Karpas-422 (cell line): ENCODE results near the gene KRTAP6-3. TPM values are rescaled to one million over a fixed set of nuclear protein-coding genes. Genes with fewer than 3 reads are reported as not detected.

Experiments used
- DNase-seq: peaks from one replicate; pipeline ENCODE4 v3.0.0-alpha.2; 2015
- H2AFZ ChIP-seq: fragments of 200-600 bp; sonication (generic); 2 replicates; pipeline ENCODE4 v1.6.1; 2014; ENCODE audit warnings: antibody characterized with exemption, low read length, mixed read lengths
- H3K27ac ChIP-seq: fragments of 200-600 bp; sonication (generic); 2 replicates; pipeline ENCODE4 v1.5.1; 2014; ENCODE audit warnings: mild to moderate bottlenecking, low read length, moderate library complexity
- H3K27me3 ChIP-seq: fragments of 200-600 bp; sonication (generic); 2 replicates; pipeline ENCODE4 v1.6.1; 2014; ENCODE audit warnings: low read length, mixed read lengths
- H3K36me3 ChIP-seq: fragments of 200-600 bp; sonication (generic); 2 replicates; pipeline ENCODE4 v1.6.1; 2014; ENCODE audit warnings: low read length, mixed read lengths; ENCODE audit not compliant: insufficient read depth
- H3K4me1 ChIP-seq: fragments of 200-600 bp; sonication (generic); 2 replicates; pipeline ENCODE4 v1.6.1; 2014; ENCODE audit warnings: mild to moderate bottlenecking, low read length, mixed read lengths
- H3K4me2 ChIP-seq: fragments of 200-600 bp; sonication (generic); 2 replicates; pipeline ENCODE4 v1.6.1; 2014; ENCODE audit warnings: low read length, low read depth, mild to moderate bottlenecking; ENCODE audit not compliant: poor library complexity, severe bottlenecking
- H3K4me3 ChIP-seq: fragments of 200-600 bp; sonication (generic); 2 replicates; pipeline ENCODE4 v1.5.1; 2014; ENCODE audit warnings: mild to moderate bottlenecking, antibody characterized with exemption, low read length, mixed read lengths
- H3K79me2 ChIP-seq: fragments of 200-600 bp; sonication (generic); 2 replicates; pipeline ENCODE4 v1.6.1; 2014; ENCODE audit warnings: mild to moderate bottlenecking, low read length, mixed read lengths
- H3K9ac ChIP-seq: fragments of 200-600 bp; sonication (generic); 2 replicates; pipeline ENCODE4 v1.6.0; 2014; ENCODE audit warnings: low read length
- H3K9me2 ChIP-seq: fragments of 200-600 bp; sonication (generic), shearing (Covaris generic); replicated peaks from 2 replicates; pipeline ENCODE4 v1.6.0; 2014; ENCODE audit warnings: mild to moderate bottlenecking, low read length, moderate library complexity; ENCODE audit not compliant: insufficient read depth
- H3K9me3 ChIP-seq: fragments of 300-700, 200-600 bp; sonication (generic); 2 replicates; pipeline ENCODE4 v1.6.1; 2014; ENCODE audit warnings: low read length, mixed read lengths
- H4K20me1 ChIP-seq: fragments of 200-600 bp; sonication (generic); 2 replicates; pipeline ENCODE4 v1.6.1; 2014; ENCODE audit warnings: mild to moderate bottlenecking, antibody characterized with exemption, low read length, low read depth; ENCODE audit not compliant: insufficient read depth
- total RNA-seq: library from RNA; depleted of rRNA; stranded (reverse); fragments of >200 nt; shearing (Covaris generic); gene quantifications from 2 replicates; pipeline ENCODE4 v1.2.3, GENCODE V29; 2014; ENCODE audit warnings: low replicate concordance

KRTAP6-3 gene
- total RNA-seq, 1 experiment from 2014 or later, result not detected

DNA sequence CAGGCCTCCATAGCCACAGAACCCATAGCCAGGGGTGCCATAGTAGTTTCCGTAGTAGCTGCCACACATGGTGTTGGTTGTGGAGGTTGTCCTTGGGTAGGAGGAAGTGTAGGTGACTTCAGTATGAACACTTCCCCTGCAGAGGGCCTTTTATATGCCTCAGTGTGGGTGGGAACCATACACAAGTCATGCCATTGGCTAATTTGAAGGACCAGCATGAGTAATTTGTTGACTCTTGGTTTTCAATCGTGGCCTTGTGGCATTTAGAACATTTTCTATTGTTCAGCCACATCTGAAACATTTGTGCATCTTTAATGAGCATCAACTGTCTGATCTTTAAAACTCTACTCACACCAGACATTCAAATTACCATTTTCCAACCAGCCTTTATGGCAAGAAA is 21.6 kb downstream of the KRTAP6-3 start, which contains the start of gene KRTAP6-1:
Gene KRTAP6-1 (minus strand): TSS at position 95 of the 400 bp plus-strand sequence. CDS start 26 bp downstream, at position 69.
- Histone ChIP-seq H3K4me1 (no peaks in the 10 kb centered on the region), H3K27me3 (no peaks in the 10 kb centered on the region), H3K4me3 (no peak within 1 kb of the TSS), H3K4me2 (no peak within 1 kb of the TSS), H3K9me3 (peaks cover 26% of the 10 kb centered on the region), H4K20me1 (no peaks in the 10 kb centered on the region), H3K9me2 (no peaks in the 10 kb centered on the region), H3K79me2 (no peaks in the 10 kb centered on the region), H2AFZ (no peak within 1 kb of the TSS), H3K36me3 (no peaks in the 10 kb centered on the region; the same call in 1 of the 2 replicates), H3K9ac (no peak within 1 kb of the TSS), H3K27ac (no peak within 1 kb of the TSS)
- no peak for DNase-seq

DNA sequence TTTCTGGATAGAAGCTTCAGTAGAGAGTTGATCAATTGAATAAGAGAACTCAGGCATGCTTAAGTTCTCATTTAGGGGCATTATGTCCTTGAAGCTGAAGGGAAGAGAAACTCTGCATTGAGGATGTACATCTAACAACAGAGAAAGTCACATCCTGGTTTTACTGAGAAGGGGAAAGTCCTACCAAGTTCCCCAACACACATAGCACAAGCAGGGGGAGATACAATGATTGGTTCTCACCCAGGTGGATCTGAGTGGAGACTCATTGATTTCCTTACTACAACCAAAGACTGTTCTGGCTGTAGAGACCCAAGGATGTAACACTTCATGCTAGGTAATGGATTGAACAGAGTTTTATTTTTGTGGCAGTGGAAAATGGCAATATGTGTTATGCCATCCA is 23.0 kb downstream of the KRTAP6-3 start:
- Histone ChIP-seq H3K4me2 (no peak overlapping the region), H3K36me3 (no peaks in the 10 kb centered on the region; the same call in 1 of the 2 replicates), H2AFZ (no peak overlapping the region), H3K9me3 (peaks cover 26% of the 10 kb centered on the region), H3K27me3 (no peaks in the 10 kb centered on the region), H3K4me3 (no peak overlapping the region), H3K9ac (no peak overlapping the region), H3K27ac (no peak overlapping the region), H3K4me1 (no peaks in the 10 kb centered on the region), H3K79me2 (no peaks in the 10 kb centered on the region), H3K9me2 (no peaks in the 10 kb centered on the region), H4K20me1 (no peaks in the 10 kb centered on the region)
- no peak for DNase-seq

GRCh38 chr21:30616125-30616524 is 23.9 kb downstream of the KRTAP6-3 start, which contains the start of gene KRTAP20-1:
KRTAP20-1 (plus strand) TSS chr21:30616425; CDS start chr21:30616455, 30 bp downstream.
- Histone ChIP-seq H3K9ac (no peak within 1 kb of the TSS), H3K4me1 (no peaks in the 10 kb centered on the region), H3K79me2 (no peaks in the 10 kb centered on the region), H3K36me3 (no peaks in the 10 kb centered on the region; the same call in 1 of the 2 replicates), H3K4me3 (no peak within 1 kb of the TSS), H3K9me2 (no peaks in the 10 kb centered on the region), H3K27me3 (no peaks in the 10 kb centered on the region), H3K4me2 (no peak within 1 kb of the TSS), H3K27ac (no peak within 1 kb of the TSS), H4K20me1 (no peaks in the 10 kb centered on the region), H3K9me3 (peaks cover 21% of the 10 kb centered on the region), H2AFZ (no peak within 1 kb of the TSS)
- no peak for DNase-seq

GRCh38 chr21:30620080-30620479 is 27.8 kb downstream of the KRTAP6-3 start:
- H2AFZ ChIP-seq, result no peak overlapping the region
- H3K4me1 ChIP-seq, result no peaks in the 10 kb centered on the region
- no peaks in the 10 kb centered on the region for H3K36me3 ChIP-seq
- H3K79me2 ChIP-seq, result no peaks in the 10 kb centered on the region
- H3K4me2 ChIP-seq, result no peak overlapping the region
- H3K27ac ChIP-seq, result no peak overlapping the region
- H3K9me2 ChIP-seq, result no peaks in the 10 kb centered on the region
- H4K20me1 ChIP-seq, result no peaks in the 10 kb centered on the region
- peaks cover 18% of the 10 kb centered on the region for H3K9me3 ChIP-seq
- H3K4me3 ChIP-seq, result no peak overlapping the region
- H3K9ac ChIP-seq, result no peak overlapping the region
- no peaks in the 10 kb centered on the region for H3K27me3 ChIP-seq
- DNase-seq, result no peak

DNA sequence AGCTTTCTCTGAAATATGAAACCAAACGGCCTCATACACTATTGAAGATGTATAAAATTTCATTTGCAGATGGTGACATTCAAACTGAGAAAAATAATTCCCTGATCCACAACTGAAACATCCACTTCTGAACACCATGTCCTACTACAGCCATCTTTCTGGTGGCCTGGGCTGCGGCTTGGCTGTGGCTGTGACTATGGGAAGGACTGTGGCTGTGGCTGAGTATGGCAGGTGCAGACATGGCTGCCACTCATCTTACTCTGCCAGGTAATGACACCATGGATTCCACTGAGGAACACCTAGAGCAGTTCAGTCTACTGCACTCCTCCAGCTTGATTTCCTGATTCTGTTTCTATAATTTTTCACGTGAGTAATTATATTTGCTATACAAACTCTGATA is 28.3 kb downstream of the KRTAP6-3 start, which contains the start of gene KRTAP20-4:
Gene KRTAP20-4 (plus strand): TSS at position 106 of the 400 bp plus-strand sequence.
- Histone ChIP-seq H3K4me1 (no peaks in the 10 kb centered on the region), H4K20me1 (no peaks in the 10 kb centered on the region), H3K27me3 (no peaks in the 10 kb centered on the region), H3K4me2 (no peak within 1 kb of the TSS), H3K9me2 (no peaks in the 10 kb centered on the region), H3K4me3 (no peak within 1 kb of the TSS), H3K9ac (no peak within 1 kb of the TSS), H3K36me3 (no peaks in the 10 kb centered on the region), H3K9me3 (peaks cover 14% of the 10 kb centered on the region), H3K27ac (no peak within 1 kb of the TSS), H3K79me2 (no peaks in the 10 kb centered on the region), H2AFZ (no peak within 1 kb of the TSS)
- DNase-seq, result no peak

DNA sequence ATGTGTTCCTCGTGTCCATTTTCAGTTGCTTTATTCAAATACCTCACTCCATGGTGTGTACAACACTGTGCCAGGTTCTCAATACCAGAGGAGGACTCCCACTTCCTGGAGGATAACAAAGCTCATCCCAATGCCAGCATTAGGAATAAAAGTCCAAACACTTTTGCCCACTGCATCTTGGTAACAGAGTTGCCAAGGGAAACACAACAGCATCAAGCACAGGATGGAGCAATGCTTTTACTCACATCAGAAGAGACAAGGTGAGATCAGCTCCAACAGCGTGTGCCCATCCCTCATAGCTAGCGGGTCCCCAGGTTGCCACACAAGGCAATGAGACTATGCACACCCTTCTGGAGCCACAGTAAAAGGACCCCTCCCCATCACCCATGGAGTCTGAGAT is 31.1 kb downstream of the KRTAP6-3 start:
- Histone ChIP-seq H3K4me1 (no peaks in the 10 kb centered on the region), H3K4me2 (no peak overlapping the region), H4K20me1 (no peaks in the 10 kb centered on the region), H3K9ac (no peak overlapping the region), H3K79me2 (no peaks in the 10 kb centered on the region), H3K4me3 (no peak overlapping the region), H3K36me3 (no peaks in the 10 kb centered on the region), H2AFZ (no peak overlapping the region), H3K27me3 (no peaks in the 10 kb centered on the region), H3K27ac (no peak overlapping the region), H3K9me3 (peaks cover 4% of the 10 kb centered on the region), H3K9me2 (no peaks in the 10 kb centered on the region)
- DNase-seq, result no peak

DNA sequence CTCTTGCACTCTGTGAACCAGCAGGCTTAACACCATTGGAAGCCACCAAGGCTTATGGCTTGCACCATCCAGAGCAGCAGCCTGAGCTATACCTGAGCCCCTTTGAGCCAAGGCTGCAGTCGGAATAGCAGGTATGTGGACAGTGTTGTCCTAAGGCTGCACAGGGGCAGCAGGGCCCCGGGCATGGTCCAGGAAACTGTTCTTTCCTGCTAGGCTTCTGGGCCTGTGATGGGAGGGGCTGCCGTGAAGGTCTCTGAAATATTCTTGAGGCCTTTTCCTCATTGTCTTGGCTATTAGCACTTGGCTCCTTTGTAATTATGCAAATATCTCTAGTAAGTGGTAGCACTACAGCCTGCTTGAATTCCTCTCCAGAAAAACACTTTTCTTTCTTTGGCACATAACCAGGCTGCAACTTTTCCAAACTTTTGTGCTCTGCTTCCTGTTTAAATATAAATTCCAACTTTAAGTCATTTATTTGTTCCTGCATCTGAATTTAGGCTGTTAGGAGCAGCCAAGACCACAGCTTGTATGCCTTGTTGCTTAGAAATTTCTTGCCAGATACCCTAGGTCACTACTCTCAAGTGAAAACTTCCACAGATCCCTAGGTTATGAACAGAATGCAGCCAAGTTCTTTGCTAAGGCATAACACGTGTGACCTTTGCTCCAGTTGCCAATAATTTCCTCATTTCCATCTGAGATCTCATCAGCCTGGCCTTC is 33.4 kb downstream of the KRTAP6-3 start:
- Histone ChIP-seq H3K79me2 (no peaks in the 10 kb centered on the region), H3K4me1 (no peaks in the 10 kb centered on the region), H3K27ac (no peak overlapping the region), H2AFZ (no peak overlapping the region), H3K9me3 (peaks cover 6% of the 10 kb centered on the region), H3K4me3 (no peak overlapping the region), H3K9ac (no peak overlapping the region), H3K27me3 (no peaks in the 10 kb centered on the region), H4K20me1 (no peaks in the 10 kb centered on the region), H3K9me2 (no peaks in the 10 kb centered on the region), H3K4me2 (no peak overlapping the region), H3K36me3 (no peaks in the 10 kb centered on the region)
- DNase-seq, result no peak

GRCh38 chr21:30628109-30628508 is 35.9 kb downstream of the KRTAP6-3 start:
- no peaks in the 10 kb centered on the region for H3K36me3 ChIP-seq
- H3K4me3 ChIP-seq, result no peak overlapping the region

More at GRCh38 chr21:30628109-30628508, 35.9 kb downstream of the KRTAP6-3 start:
- H3K27me3 ChIP-seq, result no peaks in the 10 kb centered on the region
- peaks cover 13% of the 10 kb centered on the region for H3K9me3 ChIP-seq
- H3K9me2 ChIP-seq, result no peaks in the 10 kb centered on the region
- DNase-seq, result no peak
- no peaks in the 10 kb centered on the region for H3K4me1 ChIP-seq
- H3K9ac ChIP-seq, result no peak overlapping the region
- no peak overlapping the region for H3K27ac ChIP-seq
- no peak overlapping the region for H3K4me2 ChIP-seq
- no peaks in the 10 kb centered on the region for H4K20me1 ChIP-seq
- no peaks in the 10 kb centered on the region for H3K79me2 ChIP-seq
- no peak overlapping the region for H2AFZ ChIP-seq
